ENCODE data around the gene CSMD2.

DNA sequence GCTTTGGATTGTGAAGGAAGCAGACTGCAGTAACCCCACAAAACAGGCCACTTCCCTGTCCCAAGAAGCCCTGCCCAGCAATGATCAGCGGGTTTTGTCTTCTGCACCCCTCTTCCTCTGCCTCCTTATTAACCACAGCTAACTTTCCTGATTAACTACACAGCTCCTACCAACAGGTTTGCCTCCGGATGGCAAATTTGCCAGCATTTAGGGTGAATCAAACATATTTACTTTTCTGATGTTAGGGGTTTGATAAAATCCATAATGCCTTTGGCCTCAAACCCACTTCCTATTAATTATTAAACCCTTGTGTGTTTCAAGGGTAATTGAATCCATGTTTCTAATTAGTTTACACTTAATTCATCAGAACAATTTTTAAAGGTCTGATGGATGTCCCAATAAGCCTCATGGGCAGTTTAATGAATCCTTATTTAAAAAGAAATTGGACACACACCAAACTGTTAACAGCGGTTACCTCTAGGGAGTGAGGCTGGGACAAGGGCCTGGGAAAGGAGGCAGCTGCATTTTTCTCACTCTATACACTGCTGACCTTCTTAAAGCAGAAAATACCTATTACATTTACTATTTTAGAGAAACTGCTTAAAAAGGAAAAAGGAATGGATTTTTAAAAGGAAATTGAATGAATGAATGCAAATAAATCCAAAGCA, 91.9 kb downstream of the CSMD2 start:
- TF ChIP-seq, protein P1, sequence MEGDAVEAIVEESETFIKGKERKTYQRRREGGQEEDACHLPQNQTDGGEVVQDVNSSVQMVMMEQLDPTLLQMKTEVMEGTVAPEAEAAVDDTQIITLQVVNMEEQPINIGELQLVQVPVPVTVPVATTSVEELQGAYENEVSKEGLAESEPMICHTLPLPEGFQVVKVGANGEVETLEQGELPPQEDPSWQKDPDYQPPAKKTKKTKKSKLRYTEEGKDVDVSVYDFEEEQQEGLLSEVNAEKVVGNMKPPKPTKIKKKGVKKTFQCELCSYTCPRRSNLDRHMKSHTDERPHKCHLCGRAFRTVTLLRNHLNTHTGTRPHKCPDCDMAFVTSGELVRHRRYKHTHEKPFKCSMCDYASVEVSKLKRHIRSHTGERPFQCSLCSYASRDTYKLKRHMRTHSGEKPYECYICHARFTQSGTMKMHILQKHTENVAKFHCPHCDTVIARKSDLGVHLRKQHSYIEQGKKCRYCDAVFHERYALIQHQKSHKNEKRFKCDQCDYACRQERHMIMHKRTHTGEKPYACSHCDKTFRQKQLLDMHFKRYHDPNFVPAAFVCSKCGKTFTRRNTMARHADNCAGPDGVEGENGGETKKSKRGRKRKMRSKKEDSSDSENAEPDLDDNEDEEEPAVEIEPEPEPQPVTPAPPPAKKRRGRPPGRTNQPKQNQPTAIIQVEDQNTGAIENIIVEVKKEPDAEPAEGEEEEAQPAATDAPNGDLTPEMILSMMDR (IDR thresholded peaks at IDR 0.05) = no peak
- TF ChIP-seq POLR2AphosphoS5 (IDR thresholded peaks at IDR 0.05) (no peak), POLR2A (IDR thresholded peaks at IDR 0.05) (no peak), EP300 (IDR thresholded peaks at IDR 0.05) (no peak)

All from sigmoid colon (tissue), 4 donors.